Small intestine (tissue), 7 donors: ENCODE measurements around the gene TSPOAP1. TPM values are rescaled to one million over a fixed set of nuclear protein-coding genes. Genes with fewer than 3 reads are reported as not detected.

ENCODE experiments used
- DNase-seq, 2 donors: peaks; one replicate each; pipeline versions ENCODE4 v3.0.0 to v3.0.0-alpha.2; 2013
- FAIRE-seq: peaks from 2 replicates; lab custom pipeline; 2012; peaks lifted over from hg19 to GRCh38; lab: Jason Lieb, UNC
- H3K27ac ChIP-seq, 3 donors: one replicate each; pipeline ENCODE4 v1.5.1; 2013; ENCODE audit warnings: low read length in 2 of 3, mild to moderate bottlenecking in 2 of 3, control low read depth in 1 of 3, inconsistent platforms in 1 of 3, low read depth in 1 of 3, moderate library complexity in 1 of 3
- H3K27me3 ChIP-seq, 3 donors: one replicate each; pipeline ENCODE4 v1.6.1; 2013; ENCODE audit warnings: low read length in 3 of 3, inconsistent platforms in 1 of 3; ENCODE audit not compliant: control insufficient read depth in 3 of 3, insufficient read depth in 3 of 3
- H3K36me3 ChIP-seq, 3 donors: one replicate each; pipeline ENCODE4 v1.6.1; 2013; ENCODE audit warnings: low read length in 3 of 3, inconsistent platforms in 1 of 3, low read depth in 1 of 3, mild to moderate bottlenecking in 1 of 3, moderate library complexity in 1 of 3; ENCODE audit not compliant: control insufficient read depth in 3 of 3, insufficient read depth in 2 of 3
- H3K4me1 ChIP-seq, 3 donors: one replicate each; pipeline ENCODE4 v1.6.1; 2013; ENCODE audit warnings: low read length in 2 of 3, inconsistent platforms in 1 of 3, low read depth in 1 of 3, mild to moderate bottlenecking in 1 of 3, moderate library complexity in 1 of 3; ENCODE audit not compliant: control insufficient read depth in 3 of 3, insufficient read depth in 2 of 3
- H3K4me3 ChIP-seq, 3 donors: one replicate each; pipeline ENCODE4 v1.5.1; 2013; ENCODE audit warnings: low read length in 3 of 3, control low read depth in 1 of 3, inconsistent platforms in 1 of 3, low read depth in 1 of 3, mild to moderate bottlenecking in 1 of 3, moderate library complexity in 1 of 3
- H3K9me3 ChIP-seq, 2 donors: one replicate each; pipeline ENCODE4 v1.6.1; 2013; ENCODE audit warnings: low read depth in 1 of 2, low read length in 1 of 2; ENCODE audit not compliant: control insufficient read depth in 2 of 2, insufficient read depth in 1 of 2
- WGBS, 3 donors: extraction: QIAGEN DNeasy Blood & Tissue Kit; methylation state at CpG; one replicate each; pipeline ENCODE4 v1.1.7; 2013; 5-methylcytosine and 5-hydroxymethylcytosine counted together
- polyA plus RNA-seq, 4 donors: library from polyadenylated mRNA; stranded (reverse) in 3 of 4; unstranded in 1 of 4; fragments of 200-250 nt in 3 of 4; fragments of 120-200 nt in 1 of 4; gene quantifications; one replicate each; pipeline versions ENCODE4 v1.2.1 to v1.2.3, GENCODE V29; 2013
- donor health status: healthy with polysubstance abuse.
- donor health status: control.
- donor health status: control.
- donor health status: Bipolar disorder and iron deficiency.
- donor health status: healthy.

Gene TSPOAP1
- polyA plus RNA-seq, 4 donors, result 0.89 to 10.9 (median 2.6) TPM

DNA sequence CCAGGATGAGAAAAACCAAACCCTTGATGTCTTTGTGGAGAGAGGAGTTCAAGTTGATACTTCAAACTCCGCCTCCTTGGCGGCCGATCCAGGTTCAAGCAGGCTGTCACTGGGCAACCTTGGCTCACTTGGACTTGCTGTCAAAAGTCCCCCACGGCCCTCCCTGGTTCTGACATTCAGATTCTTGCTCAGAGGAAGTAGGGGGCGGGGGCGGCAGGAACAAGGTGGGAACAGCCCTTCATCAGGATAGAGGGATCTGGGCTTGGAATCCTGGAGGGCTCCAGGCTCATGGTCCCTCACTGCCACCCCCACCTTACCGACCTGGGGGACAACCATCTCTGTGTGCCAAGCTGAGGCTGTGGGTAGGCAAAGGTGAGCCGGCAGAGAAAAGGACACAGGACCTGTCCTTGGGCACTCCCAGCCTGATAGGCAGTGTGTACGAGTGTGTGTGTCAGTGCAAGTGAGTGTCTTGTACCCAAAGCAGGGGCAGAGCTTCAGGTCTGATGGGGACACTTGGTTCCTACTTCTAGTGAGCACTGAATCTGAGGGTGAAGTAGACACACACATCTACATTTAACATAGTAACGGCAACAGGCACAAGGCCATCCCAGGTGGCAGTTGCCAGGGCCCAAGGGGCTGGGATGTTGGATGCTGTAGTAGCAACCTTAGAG is 6.6 kb upstream of the TSPOAP1 start:
- DNase-seq (no peak), FAIRE-seq (no peak)
- 31 to 53% (median 35%) methylated on average over 10 of the region's 10 CpGs for WGBS, 3 donors
- Histone ChIP-seq H3K9me3 (no peaks in the 10 kb centered on the region), H3K27me3 (peaks cover 0 to 6% (median 0%) of the 10 kb centered on the region in 3 donors), H3K27ac (peak overlapping the region in 2 of 3 donors; percentile 63 to 98), H3K36me3 (no peaks in the 10 kb centered on the region), H3K4me3 (peak overlapping the region in 1 of 3 donors; percentile 6), H3K4me1 (peaks cover 0 to 33% (median 4%) of the 10 kb centered on the region in 3 donors)

DNA sequence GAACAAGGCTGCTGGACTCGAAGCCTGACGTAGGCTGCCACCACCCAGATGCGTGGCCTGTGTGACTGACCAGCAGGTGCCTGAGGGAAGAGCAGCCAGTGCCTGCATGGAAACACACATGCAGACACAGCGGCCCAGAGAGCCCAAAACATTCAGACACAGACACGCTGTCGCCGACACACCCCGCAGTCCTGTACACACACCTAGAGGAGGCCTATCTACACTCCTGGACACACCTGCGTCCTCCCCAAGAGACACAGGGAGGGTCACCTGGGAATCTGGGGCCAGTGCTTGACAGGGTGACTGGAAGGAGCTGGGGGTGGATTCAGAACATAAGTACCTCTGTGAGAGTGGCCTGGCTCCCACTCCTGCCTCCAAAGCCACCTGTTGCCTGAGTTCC is 6.1 kb upstream of the TSPOAP1 start:
- DNase-seq (no peak), FAIRE-seq (no peak)
- peaks cover 0 to 33% (median 4%) of the 10 kb centered on the region in 3 donors for H3K4me1 ChIP-seq
- no peaks in the 10 kb centered on the region for H3K9me3 ChIP-seq
- peaks cover 0 to 6% (median 0%) of the 10 kb centered on the region in 3 donors for H3K27me3 ChIP-seq
- H3K27ac ChIP-seq, result peak overlapping the region in 2 of 3 donors; percentile 63 to 98
- WGBS, 3 donors, result 51 to 67% (median 53%) methylated on average over 9 of the region's 9 CpGs
- no peaks in the 10 kb centered on the region for H3K36me3 ChIP-seq
- no peak overlapping the region for H3K4me3 ChIP-seq

DNA sequence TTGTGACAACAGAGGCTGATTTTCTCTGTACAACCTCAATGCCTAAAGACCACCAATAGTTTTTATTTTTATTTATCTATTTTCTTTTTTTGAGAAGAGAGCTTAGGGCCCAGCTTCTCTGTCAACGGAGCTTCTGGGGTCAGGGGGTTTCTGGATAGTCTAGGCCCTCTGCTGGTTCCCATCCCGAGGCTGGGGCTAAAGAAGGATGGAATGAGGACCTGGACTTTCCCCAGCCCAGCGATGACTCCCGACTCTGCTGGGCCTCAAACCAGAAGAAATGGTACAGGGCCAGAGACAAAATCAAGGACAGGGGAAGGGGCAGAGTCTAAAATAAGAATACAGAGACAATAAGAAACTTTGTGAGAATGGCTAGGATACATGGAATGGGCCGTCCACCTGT is 5.7 kb upstream of the TSPOAP1 start:
- no peaks in the 10 kb centered on the region for H3K9me3 ChIP-seq
- H3K36me3 ChIP-seq, result no peaks in the 10 kb centered on the region
- WGBS, 3 donors, result 54 to 63% (median 60%) methylated on average over 5 of the region's 5 CpGs
- peaks cover 0 to 31% (median 4%) of the 10 kb centered on the region in 3 donors for H3K4me1 ChIP-seq
- peak overlapping the region in 2 of 3 donors; percentile 63 to 98 for H3K27ac ChIP-seq
- peaks cover 0 to 6% (median 0%) of the 10 kb centered on the region in 3 donors for H3K27me3 ChIP-seq
- DNase-seq (no peak), FAIRE-seq (no peak)
- H3K4me3 ChIP-seq, result peak overlapping the region in 1 of 3 donors; percentile 67

DNA sequence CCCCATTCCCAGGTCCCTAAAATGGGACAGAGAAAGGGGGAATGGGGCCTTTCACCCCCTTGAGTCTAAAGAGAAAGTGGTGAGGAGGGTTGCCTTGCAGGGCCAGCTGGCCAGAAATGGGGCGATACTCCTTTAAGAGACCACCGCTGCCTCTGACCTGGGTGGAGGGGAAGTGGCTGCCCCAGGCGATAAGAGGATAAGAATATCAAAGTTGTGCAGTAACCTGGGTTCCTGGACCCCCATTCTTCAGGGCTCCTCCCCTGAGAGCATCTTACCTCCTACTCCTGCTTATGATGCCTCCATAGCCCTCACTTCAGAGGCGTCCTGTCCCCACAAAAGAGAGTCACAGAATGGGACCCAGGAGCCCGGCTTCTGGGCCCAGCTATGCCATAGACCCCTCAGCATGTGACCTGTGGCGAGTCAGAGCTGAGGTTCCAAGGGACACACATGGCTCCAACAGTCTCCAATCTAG is 5.2 kb upstream of the TSPOAP1 start:
- H3K27me3 ChIP-seq, result peaks cover 0 to 6% (median 0%) of the 10 kb centered on the region in 3 donors
- DNase-seq, result no peak
- H3K9me3 ChIP-seq, result no peaks in the 10 kb centered on the region
- peaks cover 0 to 26% (median 4%) of the 10 kb centered on the region in 3 donors for H3K4me1 ChIP-seq
- H3K4me3 ChIP-seq, result peak overlapping the region in 1 of 3 donors; percentile 67
- 52 to 82% (median 59%) methylated on average over 6 of the region's 6 CpGs for WGBS, 3 donors
- no peak for FAIRE-seq
- H3K36me3 ChIP-seq, result no peaks in the 10 kb centered on the region
- peak overlapping the region in 1 of 3 donors; percentile 74 for H3K27ac ChIP-seq

DNA sequence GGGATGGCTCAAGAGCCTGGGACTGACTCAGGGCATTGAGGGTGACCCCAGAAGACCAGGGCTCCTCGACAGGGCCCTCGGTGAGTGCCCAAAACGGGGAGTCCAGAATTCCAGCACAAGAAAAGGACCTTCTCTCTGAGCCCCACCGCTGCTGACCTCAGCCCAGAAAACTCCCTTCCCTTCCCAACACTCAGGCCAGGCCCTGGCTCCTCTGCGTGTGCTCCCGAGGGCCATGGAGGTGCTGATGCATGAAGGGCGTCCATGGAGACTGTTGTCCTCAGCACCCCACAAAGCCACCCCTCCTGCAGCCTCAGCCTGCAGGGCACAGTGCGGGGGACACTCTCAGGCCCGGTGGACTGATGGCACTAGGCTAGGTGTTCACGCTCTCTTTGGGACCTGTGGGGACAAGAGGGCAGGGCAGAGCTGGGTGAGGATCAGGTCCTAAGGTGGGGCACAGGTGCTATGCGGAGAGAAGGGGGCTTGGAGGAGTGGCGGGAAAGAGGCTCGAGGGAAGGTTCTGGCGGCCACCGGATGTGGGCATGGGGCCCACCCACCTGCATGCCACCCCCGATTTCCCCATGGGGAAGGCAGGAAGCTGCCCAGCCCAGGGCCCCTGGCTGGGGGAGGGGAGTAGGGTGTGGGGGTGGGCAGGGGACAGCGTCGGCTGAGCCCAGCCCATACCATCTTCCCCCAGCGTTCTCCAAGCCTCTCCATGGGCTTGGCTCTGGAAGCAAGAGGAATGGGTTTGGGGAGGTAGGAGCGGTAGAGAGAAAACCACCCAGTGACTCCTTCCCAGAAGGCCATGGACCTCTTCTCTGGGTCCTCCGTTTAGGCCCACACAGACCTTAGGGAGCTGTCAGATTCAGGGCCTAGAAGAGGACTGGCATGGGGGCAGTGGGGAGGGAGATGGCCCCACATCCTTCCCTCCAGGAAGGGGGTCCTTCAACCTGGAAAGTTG is 4.5 kb upstream of the TSPOAP1 start:
- FAIRE-seq (no peak), DNase-seq (no peak)
- Histone ChIP-seq H3K4me1 (peaks cover 0 to 19% (median 4%) of the 10 kb centered on the region in 3 donors), H3K4me3 (peak overlapping the region; percentile 19 to 67 (median 31)), H3K9me3 (no peaks in the 10 kb centered on the region), H3K27me3 (peaks cover 0 to 8% (median 0%) of the 10 kb centered on the region in 3 donors), H3K36me3 (no peaks in the 10 kb centered on the region), H3K27ac (peak overlapping the region in 2 of 3 donors; percentile 49 to 74)
- WGBS, 3 donors, result 58 to 76% (median 65%) methylated on average over 20 to 21 of the region's 21 CpGs

DNA sequence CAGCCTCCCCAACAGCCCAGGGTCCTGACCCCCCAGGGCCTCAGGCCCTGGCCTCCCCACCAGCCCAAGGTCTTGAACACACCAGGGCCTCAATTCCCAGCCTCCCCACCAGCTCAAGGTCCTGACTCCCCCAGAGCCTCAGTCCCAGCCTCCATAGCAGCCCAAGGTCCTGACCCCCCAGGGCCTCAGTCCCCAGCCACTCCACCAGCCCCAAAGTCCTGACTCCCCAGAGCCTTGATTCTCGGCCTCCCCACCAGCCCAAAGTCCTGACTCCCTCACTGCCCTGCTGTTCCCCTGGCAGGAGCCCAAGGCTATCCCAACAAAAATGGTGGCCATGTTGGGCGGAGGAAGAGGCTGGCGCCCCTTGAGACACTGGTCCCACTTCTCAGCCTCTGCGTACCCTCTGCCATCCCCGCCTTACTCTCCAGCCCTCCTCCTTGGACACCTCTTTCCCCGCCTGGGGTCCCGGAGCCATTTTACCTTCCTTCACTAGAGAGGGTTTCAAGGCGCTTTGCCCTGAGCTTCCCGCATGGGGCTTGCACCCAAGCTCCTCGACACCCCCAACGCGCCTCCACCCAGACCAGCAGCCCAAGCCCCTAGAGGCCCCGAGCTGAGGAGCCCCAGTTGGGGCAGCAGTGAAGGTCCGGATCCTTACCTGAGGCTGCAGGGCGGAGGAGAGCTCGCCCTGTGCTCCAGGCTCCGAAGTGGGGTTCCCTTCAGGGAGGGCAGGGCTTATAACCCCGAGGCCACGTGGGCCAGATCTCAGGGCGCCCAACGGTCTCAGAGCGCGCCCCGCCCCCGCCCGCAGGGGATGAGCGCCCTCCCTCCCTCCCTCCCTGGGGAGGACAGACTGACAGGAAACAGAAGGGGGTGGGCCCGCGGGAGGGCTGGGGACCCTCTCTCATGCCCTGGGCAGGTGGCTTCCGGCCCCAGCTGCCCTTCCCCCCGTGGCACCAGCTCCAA is 3.5 kb upstream of the TSPOAP1 start:
- DNase-seq, result peak in 1 of 2 donors; percentile 74
- peaks cover 0 to 6% (median 0%) of the 10 kb centered on the region in 3 donors for H3K27me3 ChIP-seq
- peak overlapping the region; percentile 42 to 67 (median 52) for H3K4me3 ChIP-seq
- WGBS, 3 donors, result 57 to 73% (median 64%) methylated on average over 22 to 31 of the region's 31 CpGs
- no peaks in the 10 kb centered on the region for H3K36me3 ChIP-seq
- H3K9me3 ChIP-seq, result no peaks in the 10 kb centered on the region
- H3K27ac ChIP-seq, result peak overlapping the region; percentile 28 to 76 (median 63)
- peaks cover 0 to 10% (median 1%) of the 10 kb centered on the region in 3 donors for H3K4me1 ChIP-seq
- FAIRE-seq, result no peak

DNA sequence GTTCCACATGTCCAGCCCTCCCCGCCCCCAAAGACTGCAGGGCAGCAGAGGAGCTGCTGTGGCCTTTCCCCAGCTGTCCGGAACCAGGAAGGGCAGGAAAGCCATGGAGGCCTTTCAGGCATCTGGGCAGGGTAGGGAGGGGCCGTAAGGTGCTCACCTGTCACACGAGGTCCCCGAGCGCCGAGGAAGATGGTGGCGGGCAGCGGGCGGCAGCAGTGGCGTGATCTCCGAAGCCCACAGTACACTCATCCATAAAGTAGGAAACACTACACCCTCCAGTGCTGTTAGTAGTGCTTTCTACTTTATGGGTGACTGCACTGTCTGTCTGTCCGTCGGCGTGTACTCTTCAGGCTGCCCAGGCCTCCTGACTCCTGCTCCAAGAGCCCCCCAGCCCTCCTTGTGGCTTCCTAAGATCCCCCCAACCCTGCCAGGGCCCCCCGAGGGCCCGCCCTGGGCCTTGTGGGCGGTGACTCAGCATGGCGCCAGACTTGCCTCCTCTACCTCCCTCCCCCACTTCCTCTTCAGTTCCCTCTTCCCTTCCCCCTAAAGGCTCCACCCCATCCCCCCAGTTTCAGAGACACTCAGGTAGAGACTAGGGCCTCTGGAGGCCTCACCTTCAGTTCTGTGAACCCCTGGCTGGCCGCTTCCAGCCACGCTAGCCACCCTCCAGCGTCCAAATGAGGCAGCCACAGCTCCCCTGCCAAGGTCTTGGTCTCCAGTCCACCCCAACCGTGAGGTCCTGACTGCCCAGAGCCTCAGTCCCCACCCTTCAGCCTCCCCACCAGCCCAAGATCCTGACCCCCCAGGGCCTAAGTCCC is 2.6 kb upstream of the TSPOAP1 start:
- DNase-seq, result peak in 1 of 2 donors; percentile 52

More for the DNA sequence above, 2.6 kb upstream of the TSPOAP1 start:
- FAIRE-seq, result no peak
- peaks cover 0 to 8% (median 0%) of the 10 kb centered on the region in 3 donors for H3K4me1 ChIP-seq
- WGBS, 3 donors, result 66 to 79% (median 66%) methylated on average over 21 to 23 of the region's 23 CpGs
- peak overlapping the region; percentile 42 to 67 (median 52) for H3K4me3 ChIP-seq
- H3K36me3 ChIP-seq, result no peaks in the 10 kb centered on the region
- no peaks in the 10 kb centered on the region for H3K9me3 ChIP-seq
- H3K27ac ChIP-seq, result peak overlapping the region; percentile 16 to 76 (median 63)
- peaks cover 0 to 6% (median 0%) of the 10 kb centered on the region in 3 donors for H3K27me3 ChIP-seq
